M059J (cell line): ENCODE measurements around the gene VWC2. TPM values are rescaled to one million over a fixed set of nuclear protein-coding genes. Genes with fewer than 3 reads are reported as not detected.
A peak's percentile ranks its signal among the peaks of the same experiment; 100 is the strongest.
"Not testable (repeated sequence)": the region's sequence is repeated elsewhere in the genome, so short reads cannot be mapped to it uniquely, and the experiment has no call there.

Experiments used
- DNase-seq: peaks from one replicate; pipeline ENCODE4 v3.0.0-alpha.2; 2012; ENCODE audit warnings: low read depth
- total RNA-seq: library from RNA; depleted of rRNA; stranded (reverse); fragments of >200 nt; shearing (Covaris generic); gene quantifications from 2 replicates; pipeline ENCODE4 v1.2.3, GENCODE V29; 2014

VWC2 gene
- total RNA-seq, 1 experiment from 2014 or later: under 0.01 TPM

DNA sequence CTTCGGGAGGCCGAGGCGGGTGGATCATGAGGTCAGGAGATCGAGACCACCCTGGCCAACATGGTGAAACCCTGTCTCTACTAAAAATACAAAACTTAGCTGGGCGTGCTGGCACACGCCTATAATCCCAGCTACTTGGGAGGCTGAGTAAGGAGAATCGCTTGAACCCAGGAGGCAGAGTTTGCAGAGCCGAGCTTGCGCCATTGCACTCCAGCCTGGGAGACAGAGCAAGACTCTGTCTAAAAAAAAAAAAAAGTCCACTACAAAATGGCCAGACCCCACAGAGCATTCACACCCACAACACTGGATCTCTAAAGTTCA lies 78.1 kb downstream of the VWC2 start:
- not testable (repeated sequence) for DNase-seq

DNA sequence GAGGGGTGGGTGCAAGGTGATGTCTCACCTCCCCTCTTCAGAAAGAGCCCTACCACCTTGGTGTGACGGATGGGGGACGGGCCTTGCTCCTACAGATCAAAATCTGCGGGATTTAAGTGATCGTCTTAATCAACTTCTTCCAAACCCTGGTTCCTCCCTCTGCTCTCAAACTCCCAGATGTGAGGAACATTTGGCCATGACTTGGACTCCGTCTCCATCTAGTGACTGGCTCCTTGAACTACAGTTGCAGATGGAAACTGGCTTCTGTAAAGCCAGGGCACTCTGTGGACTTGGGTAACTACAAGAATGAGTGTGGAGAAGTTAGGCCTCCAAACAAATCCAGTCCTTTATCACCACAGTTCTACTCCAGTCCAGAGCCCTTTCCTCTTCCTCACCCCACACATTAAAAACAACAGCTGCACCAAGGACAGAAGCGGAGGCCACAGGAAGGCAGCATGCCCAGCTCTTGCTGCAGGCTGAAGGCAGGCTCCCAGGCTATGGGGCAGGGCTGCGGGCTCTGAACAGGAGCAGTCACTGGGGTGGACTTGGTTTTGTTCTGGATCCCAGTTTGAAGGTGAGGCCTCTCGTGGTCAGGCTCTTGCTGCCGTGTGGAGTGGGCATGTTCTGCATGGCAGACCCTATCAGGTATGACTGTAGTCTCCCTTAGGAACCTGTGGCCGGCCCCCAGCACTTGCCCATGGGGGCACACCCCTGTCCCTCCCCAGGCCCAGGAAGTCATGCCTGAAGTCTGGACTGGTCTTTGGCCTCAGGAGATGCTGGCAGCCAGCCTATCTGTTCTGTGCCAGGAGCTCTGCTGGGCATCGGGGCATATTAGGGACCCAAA lies 79.4 kb downstream of the VWC2 start:
- peak; percentile 47 for DNase-seq

DNA sequence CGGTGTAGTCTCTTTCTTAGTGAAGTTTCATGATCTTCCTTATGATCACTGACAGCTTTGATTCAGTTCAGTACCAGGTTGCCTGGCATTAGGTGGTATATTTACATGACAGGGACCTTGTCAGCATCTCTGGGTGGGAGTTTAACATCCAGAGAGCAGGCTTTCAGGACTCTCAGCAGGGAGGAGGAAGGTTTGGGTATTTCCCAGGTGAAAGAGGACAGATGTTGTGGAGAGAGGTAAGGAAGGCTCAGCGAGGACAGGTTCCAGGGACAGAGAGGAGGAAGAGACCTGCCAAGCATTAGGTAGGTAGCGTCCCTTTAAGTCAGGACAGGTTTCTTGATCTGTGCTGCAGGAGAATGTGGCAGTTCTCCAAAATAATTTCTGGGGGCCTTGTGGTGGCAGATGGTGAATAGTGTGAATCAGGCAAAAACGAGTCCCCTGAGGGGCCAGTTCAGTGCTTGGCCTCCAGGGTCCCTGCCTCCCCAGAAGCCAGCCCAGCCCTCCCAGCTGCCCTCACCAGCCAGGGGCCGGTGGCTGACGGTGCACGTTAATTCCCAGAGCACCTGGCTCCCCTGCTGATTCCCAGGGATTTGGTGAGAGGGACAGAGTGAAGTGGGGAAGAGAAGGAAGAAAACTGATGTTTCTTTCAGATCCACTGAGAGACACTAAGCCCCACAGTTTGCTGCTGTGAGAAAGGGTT lies 82.0 kb downstream of the VWC2 start:
- DNase-seq: no peak

DNA sequence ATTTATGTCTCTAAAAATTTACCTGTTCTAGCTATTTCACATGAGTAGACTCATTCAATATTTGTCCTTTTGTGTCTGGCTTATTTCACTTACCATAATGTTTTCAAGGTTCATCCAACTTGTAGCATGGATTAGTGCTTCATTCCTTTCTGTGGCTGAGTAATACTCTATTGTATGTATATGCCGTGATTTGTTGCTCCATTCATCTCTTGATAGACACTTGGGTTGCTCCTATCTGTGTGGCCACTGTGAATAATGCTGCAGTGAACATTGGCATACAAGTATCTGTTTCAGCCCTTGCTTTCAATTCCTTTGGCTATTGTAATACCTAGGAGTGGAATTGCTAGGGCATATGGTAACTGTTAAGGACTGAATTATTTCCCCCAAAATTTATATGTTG lies 86.9 kb downstream of the VWC2 start:
- no peak for DNase-seq

DNA sequence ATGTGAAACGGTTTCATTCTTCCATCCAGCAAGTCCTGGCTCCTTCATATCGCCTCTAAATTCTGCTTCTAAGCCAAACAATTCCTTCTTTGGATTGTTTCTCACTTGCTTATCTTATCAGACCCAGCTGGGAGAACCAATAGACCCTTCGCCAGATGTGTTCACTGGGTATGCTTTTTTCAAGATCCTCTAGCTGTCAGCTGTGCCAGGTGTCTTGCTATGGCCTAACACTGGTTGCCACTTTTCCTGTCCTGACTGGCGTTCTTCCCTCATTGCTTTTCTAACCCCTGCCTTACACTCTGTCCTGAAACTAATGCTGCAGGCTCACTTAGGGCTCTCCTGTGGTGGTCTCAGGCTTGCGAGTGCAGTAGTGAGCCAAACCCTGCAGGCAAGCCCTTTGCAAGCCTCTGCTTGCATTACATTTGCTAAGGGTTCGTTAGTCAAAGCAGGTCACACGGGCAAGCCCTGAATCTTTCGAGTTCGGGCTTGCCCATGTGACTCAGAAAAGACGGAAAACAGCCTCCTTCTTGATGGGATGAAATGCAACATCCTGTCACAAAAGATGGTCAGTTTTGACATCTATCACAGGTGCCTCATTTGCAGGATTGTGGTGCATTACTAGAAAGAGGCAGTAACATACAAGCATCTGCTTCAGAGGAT lies 92.8 kb downstream of the VWC2 start:
- DNase-seq: no peak

- DNase-seq: no peak
These were observed 93.5 kb downstream of the VWC2 start for GRCh38 chr7:49866910-49867309.

DNA sequence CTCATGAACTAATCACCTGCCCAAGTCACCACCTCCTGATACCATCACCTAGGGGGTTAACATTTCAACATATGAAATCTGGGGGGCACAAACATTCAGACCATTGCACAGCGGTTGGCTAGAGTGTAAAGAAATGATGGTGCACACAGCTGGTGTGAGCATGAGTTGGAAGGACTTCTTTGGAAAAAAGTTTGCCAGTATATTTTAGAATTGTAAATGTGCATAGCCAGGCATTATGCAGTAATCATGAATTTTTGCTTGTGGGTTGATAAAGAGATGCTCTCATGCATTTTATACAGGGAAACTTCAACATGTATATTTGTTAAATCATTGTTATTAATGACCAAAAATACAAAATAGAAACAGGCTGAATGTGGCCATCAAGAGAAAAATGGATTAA lies 100.0 kb downstream of the VWC2 start:
- DNase-seq: no peak

DNA sequence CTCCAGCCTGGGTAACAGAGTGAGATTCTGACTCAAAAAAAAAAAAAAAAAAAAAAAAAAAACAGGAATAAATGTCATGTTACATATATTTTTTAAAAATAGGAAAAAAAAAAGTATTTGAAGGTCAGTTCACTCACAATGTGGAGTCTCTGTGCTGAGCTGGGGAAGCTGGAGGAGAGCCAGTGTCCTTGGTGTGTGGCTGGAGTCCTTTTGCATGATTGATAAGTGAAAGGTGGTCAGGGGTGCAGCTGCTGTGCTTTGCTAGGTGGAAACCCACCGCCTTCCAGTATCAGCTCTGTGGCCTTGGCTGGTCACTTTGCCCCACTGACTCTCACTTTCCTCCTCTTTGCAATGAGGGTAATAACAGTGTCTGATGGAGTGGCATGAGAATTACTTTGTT lies 101.9 kb downstream of the VWC2 start:
- DNase-seq: no peak

- no peak for DNase-seq
These were observed 102.8 kb downstream of the VWC2 start for GRCh38 chr7:49876202-49876601.

DNA sequence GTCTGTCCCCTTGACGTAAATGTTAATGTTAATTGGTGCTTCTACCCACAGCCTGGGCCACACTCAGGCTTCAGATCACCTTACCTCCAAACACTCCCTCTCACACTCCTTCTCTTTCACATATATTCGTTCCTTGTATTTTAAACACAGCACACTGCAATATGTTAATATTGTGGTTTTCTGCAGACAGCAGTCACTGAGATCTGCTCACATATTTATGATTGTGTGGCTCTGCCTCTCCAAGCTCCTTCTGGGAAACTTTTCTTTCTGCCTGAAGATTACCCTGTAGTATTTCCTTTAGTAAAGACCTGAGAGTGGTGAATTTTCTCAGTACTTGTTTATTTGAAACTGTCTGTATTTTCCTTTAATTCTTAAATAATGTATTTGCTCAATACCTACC lies 104.7 kb downstream of the VWC2 start:
- DNase-seq: no peak

- no peak for DNase-seq
These were observed 105.2 kb downstream of the VWC2 start for GRCh38 chr7:49878627-49879026.

GRCh38 chr7:49883933-49884332 lies 110.5 kb downstream of the VWC2 start:
- no peak for DNase-seq

GRCh38 chr7:49885593-49886285 lies 112.3 kb downstream of the VWC2 start:
- DNase-seq: no peak

- no peak for DNase-seq
These were observed 119.0 kb downstream of the VWC2 start for GRCh38 chr7:49892481-49892880.

GRCh38 chr7:49893131-49893530 lies 119.7 kb downstream of the VWC2 start:
- no peak for DNase-seq

GRCh38 chr7:49894543-49894942 lies 121.1 kb downstream of the VWC2 start:
- no peak for DNase-seq

GRCh38 chr7:49911909-49912308 lies 138.5 kb downstream of the VWC2 start:
- DNase-seq: no peak

GRCh38 chr7:49926720-49927119 lies 153.3 kb downstream of the VWC2 start:
- no peak for DNase-seq

DNA sequence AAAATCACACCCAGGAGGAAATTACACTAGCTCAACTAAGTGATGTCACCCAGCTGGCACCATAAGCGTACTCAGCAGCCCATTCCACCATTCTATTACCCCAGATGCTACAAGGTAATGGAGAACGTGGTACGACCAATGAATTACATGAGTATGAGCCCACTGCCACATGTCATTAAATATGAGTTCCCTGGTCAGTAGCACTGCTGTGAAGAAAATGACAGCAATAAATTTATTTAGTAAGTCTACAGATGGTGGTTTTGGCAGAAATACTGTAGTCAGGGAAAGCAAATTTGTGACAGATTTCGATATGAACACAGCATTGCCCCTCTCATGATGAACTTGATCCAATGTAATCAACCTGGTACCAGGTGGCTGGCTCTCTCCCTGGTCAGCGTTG lies 154.2 kb downstream of the VWC2 start:
- no peak for DNase-seq

GRCh38 chr7:49928787-49929186 lies 155.3 kb downstream of the VWC2 start:
- DNase-seq: no peak

GRCh38 chr7:49931627-49932026 lies 158.2 kb downstream of the VWC2 start:
- no peak for DNase-seq

DNA sequence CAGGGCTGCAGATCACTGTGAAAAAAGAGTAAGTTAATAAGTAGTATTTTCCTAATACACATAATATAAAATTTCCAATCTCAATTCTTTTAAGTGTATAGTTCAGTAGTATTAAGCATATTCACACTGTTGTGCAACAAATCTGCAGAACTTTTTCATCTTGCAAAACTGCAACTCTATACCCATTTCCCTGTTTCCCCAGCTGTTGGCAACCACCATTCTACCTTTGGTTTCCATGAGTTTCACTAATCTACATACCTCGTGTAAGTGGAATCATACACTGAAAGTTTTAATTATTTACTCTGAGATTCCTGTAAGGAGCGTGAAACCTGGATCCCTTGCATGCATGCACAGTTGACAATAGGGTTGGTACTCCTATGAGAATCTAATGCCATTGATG lies 164.2 kb downstream of the VWC2 start:
- no peak for DNase-seq
